HEK293T (cell line): ENCODE data around the gene ZDHHC14.

ENCODE experiments used
- ARNT ChIP-seq: fragments of 450-650 bp; IDR thresholded peaks from 2 replicates; pipeline ENCODE4 v1.6.1; 2017; ENCODE audit warnings: mild to moderate bottlenecking
- BHLHE40 ChIP-seq: fragments of 450-650 bp; IDR thresholded peaks from 2 replicates; pipeline ENCODE4 v1.6.1; 2016; ENCODE audit warnings: mild to moderate bottlenecking, moderate library complexity, borderline replicate concordance
- CTBP1 ChIP-seq: fragments of 450-650 bp; IDR thresholded peaks from 2 replicates; pipeline ENCODE4 v1.6.1; 2016; ENCODE audit warnings: borderline replicate concordance
- ELF4 ChIP-seq: fragments of 450-650 bp; IDR thresholded peaks from 2 replicates; pipeline ENCODE4 v1.6.1; 2017; ENCODE audit warnings: antibody characterized with exemption
- FOXM1 ChIP-seq: fragments of 450-650 bp; IDR thresholded peaks from 2 replicates; pipeline ENCODE4 v1.6.1; 2017; ENCODE audit warnings: mild to moderate bottlenecking, borderline replicate concordance
- PKNOX1 ChIP-seq: fragments of 450-650 bp; IDR thresholded peaks from 2 replicates; pipeline ENCODE4 v1.6.1; 2016
- SP1 ChIP-seq: fragments of 450-650 bp; IDR thresholded peaks from 2 replicates; pipeline ENCODE4 v1.6.1; 2017
- SUZ12 ChIP-seq: fragments of 450-650 bp; IDR thresholded peaks from 2 replicates; pipeline ENCODE4 v1.6.1; 2016; ENCODE audit warnings: mild to moderate bottlenecking
- TARDBP ChIP-seq: fragments of 450-650 bp; IDR thresholded peaks from 2 replicates; pipeline ENCODE4 v1.6.1; 2016

GRCh38 chr6:157445277-157446009 is 64.5 kb downstream of the ZDHHC14 start:
- TF ChIP-seq PKNOX1 (no peak), SP1 (no peak), ELF4 (no peak), BHLHE40 (no peak), TARDBP (no peak), ARNT (no peak), SUZ12 (no peak), CTBP1 (no peak), FOXM1 (no peak)
